ENCODE results near the gene RNF168.

DNA sequence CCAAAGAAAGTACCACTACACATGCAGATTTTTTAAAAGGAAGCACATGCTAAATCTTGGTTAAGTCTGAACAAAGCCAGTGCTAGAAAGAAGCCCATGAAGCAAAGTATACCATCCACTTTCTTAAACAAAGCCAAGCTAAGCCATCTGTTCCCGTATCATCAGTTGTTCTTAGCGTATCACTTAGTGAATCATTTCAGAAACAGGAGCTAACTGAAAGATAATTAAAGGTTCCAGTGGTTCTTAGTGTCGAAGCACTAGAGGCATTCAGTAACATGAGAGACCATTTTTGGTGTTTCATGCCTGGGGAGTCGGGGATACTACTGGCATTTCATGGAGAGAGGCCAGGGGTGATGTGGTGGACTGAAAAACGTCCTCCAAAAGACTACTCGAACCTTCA, 84.2 kb downstream of the RNF168 start:
- TF ChIP-seq, protein P1, sequence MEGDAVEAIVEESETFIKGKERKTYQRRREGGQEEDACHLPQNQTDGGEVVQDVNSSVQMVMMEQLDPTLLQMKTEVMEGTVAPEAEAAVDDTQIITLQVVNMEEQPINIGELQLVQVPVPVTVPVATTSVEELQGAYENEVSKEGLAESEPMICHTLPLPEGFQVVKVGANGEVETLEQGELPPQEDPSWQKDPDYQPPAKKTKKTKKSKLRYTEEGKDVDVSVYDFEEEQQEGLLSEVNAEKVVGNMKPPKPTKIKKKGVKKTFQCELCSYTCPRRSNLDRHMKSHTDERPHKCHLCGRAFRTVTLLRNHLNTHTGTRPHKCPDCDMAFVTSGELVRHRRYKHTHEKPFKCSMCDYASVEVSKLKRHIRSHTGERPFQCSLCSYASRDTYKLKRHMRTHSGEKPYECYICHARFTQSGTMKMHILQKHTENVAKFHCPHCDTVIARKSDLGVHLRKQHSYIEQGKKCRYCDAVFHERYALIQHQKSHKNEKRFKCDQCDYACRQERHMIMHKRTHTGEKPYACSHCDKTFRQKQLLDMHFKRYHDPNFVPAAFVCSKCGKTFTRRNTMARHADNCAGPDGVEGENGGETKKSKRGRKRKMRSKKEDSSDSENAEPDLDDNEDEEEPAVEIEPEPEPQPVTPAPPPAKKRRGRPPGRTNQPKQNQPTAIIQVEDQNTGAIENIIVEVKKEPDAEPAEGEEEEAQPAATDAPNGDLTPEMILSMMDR (conservative IDR thresholded peaks at IDR 0.05): no peak
- no peak for TF ChIP-seq ZFX (IDR thresholded peaks at IDR 0.05)

Measured in C4-2B (cell line).